ENCODE data around the gene ACBD6. TPM values are rescaled to one million over a fixed set of nuclear protein-coding genes. Genes with fewer than 3 reads are reported as not detected.

The ACBD6 gene
- total and polyA plus RNA-seq, 9 donors = 31.0 to 56.0 (median 42.7) TPM

- intact Hi-C loops (cut with DNase I) = no loop called here
These were observed 241.8 kb downstream of the ACBD6 start for GRCh38 chr1:180260541-180260940.

GRCh38 chr1:180259431-180260338, 242.7 kb downstream of the ACBD6 start:
- no peaks in the 10 kb centered on the region for H3K4me1 ChIP-seq (ENCODE audit: insufficient read depth)
- TF ChIP-seq EP300 (IDR thresholded peaks at IDR 0.05) (no peak), POLR2A (IDR thresholded peaks at IDR 0.05) (no peak), CTCF (IDR thresholded peaks at IDR 0.05) (no peak)
- H3K27ac ChIP-seq = no peak overlapping the region
- DNase-seq = no peak
- no peak overlapping the region for H3K4me3 ChIP-seq
- intact Hi-C loops (cut with DNase I) = loop anchor here in 1 of 4 donors (10.0 kb wide), 1 partner anchor 215 kb away; no protein-coding TSS in a partner anchor
- no peaks in the 10 kb centered on the region for H3K36me3 ChIP-seq
- H3K27me3 ChIP-seq = no peaks in the 10 kb centered on the region
- 62 to 67% (median 67%) methylated on average over 22 of the region's 22 CpGs for WGBS, 3 donors
- no peaks in the 10 kb centered on the region for H3K9me3 ChIP-seq

More at GRCh38 chr1:180260541-180260940, 241.8 kb downstream of the ACBD6 start:
- no peak for DNase-seq
- H3K36me3 ChIP-seq = no peaks in the 10 kb centered on the region
- H3K4me1 ChIP-seq (ENCODE audit: insufficient read depth) = no peaks in the 10 kb centered on the region
- no peaks in the 10 kb centered on the region for H3K9me3 ChIP-seq
- no peak overlapping the region for H3K27ac ChIP-seq
- TF ChIP-seq CTCF (IDR thresholded peaks at IDR 0.05) (no peak), POLR2A (IDR thresholded peaks at IDR 0.05) (no peak), EP300 (IDR thresholded peaks at IDR 0.05) (no peak)
- H3K27me3 ChIP-seq = no peaks in the 10 kb centered on the region
- no peak overlapping the region for H3K4me3 ChIP-seq
- 77 to 88% (median 81%) methylated on average over 13 of the region's 13 CpGs for WGBS, 3 donors

- intact Hi-C loops (cut with DNase I) = loop anchor here in 1 of 4 donors (10.0 kb wide), 1 partner anchor 216 kb away; no protein-coding TSS in a partner anchor
- Histone ChIP-seq H3K27ac (no peak overlapping the region), H3K4me1 (ENCODE audit: insufficient read depth) (no peaks in the 10 kb centered on the region), H3K4me3 (no peak overlapping the region), H3K27me3 (no peaks in the 10 kb centered on the region), H3K36me3 (no peaks in the 10 kb centered on the region), H3K9me3 (no peaks in the 10 kb centered on the region)
- WGBS, 3 donors = 27 to 44% (median 32%) methylated on average over 5 of the region's 5 CpGs
- no peak for TF ChIP-seq EP300 (IDR thresholded peaks at IDR 0.05)
- TF ChIP-seq CTCF (IDR thresholded peaks at IDR 0.05) = no peak
- no peak for TF ChIP-seq POLR2A (IDR thresholded peaks at IDR 0.05)
- no peak for DNase-seq
These were observed 243.4 kb downstream of the ACBD6 start for GRCh38 chr1:180258935-180259334.

GRCh38 chr1:180258290-180258689, 244.1 kb downstream of the ACBD6 start:
- Histone ChIP-seq H3K27ac (no peak overlapping the region), H3K9me3 (no peaks in the 10 kb centered on the region), H3K36me3 (no peaks in the 10 kb centered on the region), H3K4me3 (no peak overlapping the region), H3K27me3 (no peaks in the 10 kb centered on the region), H3K4me1 (ENCODE audit: insufficient read depth) (no peaks in the 10 kb centered on the region)
- TF ChIP-seq POLR2A (IDR thresholded peaks at IDR 0.05) (no peak), EP300 (IDR thresholded peaks at IDR 0.05) (no peak), CTCF (IDR thresholded peaks at IDR 0.05) (no peak)
- no peak for DNase-seq
- intact Hi-C loops (cut with DNase I) = loop anchor here in 1 of 4 donors (10.0 kb wide), 1 partner anchor 217 kb away; no protein-coding TSS in a partner anchor
- WGBS, 3 donors = 79 to 85% (median 84%) methylated on average over 12 of the region's 12 CpGs
